ENCODE data around the gene PTGDR2. TPM values are rescaled to one million over a fixed set of nuclear protein-coding genes. Genes with fewer than 3 reads are reported as not detected.

PTGDR2 gene
- total RNA-seq, 2 donors from 2014 or later = 0.34 to 0.46 TPM

GRCh38 chr11:60847281-60847680, 8.5 kb downstream of the PTGDR2 start:
- intact Hi-C loops (cut with DNase I) = no loop called here
- H3K36me3 ChIP-seq = peaks cover 3 to 10% of the 10 kb centered on the region in 2 donors
- TF ChIP-seq POLR2A (IDR thresholded peaks at IDR 0.05) (no peak), CTCF (IDR thresholded peaks at IDR 0.05) (no peak), POLR2AphosphoS5 (IDR thresholded peaks at IDR 0.05) (no peak)

DNA sequence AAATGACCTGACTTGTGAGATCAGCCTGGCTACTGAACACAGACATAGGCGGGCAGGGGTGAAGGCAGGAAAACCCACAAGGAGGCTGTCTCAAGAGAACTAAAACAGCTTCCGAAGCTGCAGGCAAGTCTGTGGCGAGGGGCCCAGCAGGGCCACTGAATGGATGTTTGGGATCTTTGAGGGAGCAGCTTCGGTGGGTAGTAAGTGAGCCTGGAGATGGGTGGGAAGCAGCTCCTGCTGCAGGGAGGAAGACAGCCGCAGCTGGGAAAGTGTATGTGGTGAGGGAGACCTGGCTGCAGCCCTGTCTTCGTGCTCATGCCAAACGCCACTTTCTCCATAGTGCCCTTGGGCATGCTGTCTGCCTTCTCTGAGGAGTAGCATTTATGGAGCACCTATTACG, 10.4 kb downstream of the PTGDR2 start:
- Histone ChIP-seq H3K36me3 (peaks cover 1 to 6% of the 10 kb centered on the region in 2 donors), H3K4me1 (replicated peaks) (peaks cover 22% of the 10 kb centered on the region), H3K4me3 (peak overlapping the region in 1 of 2 donors; percentile 3), H3K27me3 (replicated peaks; ENCODE audit: insufficient read depth) (no peaks in the 10 kb centered on the region), H3K27ac (peak overlapping the region in 1 of 2 donors; percentile 55), H3K9me3 (no peaks in the 10 kb centered on the region)
- DNase-seq (ENCODE audit: low spot score) = no peak
- TF ChIP-seq POLR2AphosphoS5 (IDR thresholded peaks at IDR 0.05) = no peak
- TF ChIP-seq POLR2A (IDR thresholded peaks at IDR 0.05) = no peak
- TF ChIP-seq CTCF (IDR thresholded peaks at IDR 0.05) = no peak
- intact Hi-C loops (cut with DNase I) = no loop called here
- 58% methylated on average over 8 of the region's 8 CpGs for whole genome bisulfite sequencing

More at GRCh38 chr11:60847281-60847680, 8.5 kb downstream of the PTGDR2 start:
- H3K27me3 ChIP-seq (replicated peaks; ENCODE audit: insufficient read depth) = no peaks in the 10 kb centered on the region
- H3K4me3 ChIP-seq = no peak overlapping the region
- peaks cover 22% of the 10 kb centered on the region for H3K4me1 ChIP-seq (replicated peaks)
- H3K9me3 ChIP-seq = no peaks in the 10 kb centered on the region
- no peak for DNase-seq (ENCODE audit: low spot score)
- 69% methylated on average over 13 of the region's 13 CpGs for WGBS
- H3K27ac ChIP-seq = no peak overlapping the region

DNA sequence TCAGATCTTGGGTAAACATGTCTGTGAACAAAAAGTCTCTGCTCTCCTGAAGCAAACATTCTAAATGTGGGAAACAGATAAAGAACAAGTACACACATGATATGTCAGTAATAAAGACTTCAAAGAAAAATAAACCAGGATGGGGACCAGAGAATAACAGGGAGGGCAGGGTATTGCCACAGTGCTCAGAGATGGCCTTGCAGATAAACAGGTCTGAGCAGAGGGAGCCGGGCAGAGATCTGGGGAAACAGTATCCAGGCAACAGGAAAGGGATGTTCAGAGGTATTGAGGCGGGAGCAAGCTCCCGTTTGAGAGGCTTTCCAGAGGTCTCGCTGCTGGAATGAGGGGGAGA, 10.9 kb downstream of the PTGDR2 start:
- Histone ChIP-seq H3K27me3 (replicated peaks; ENCODE audit: insufficient read depth) (no peaks in the 10 kb centered on the region), H3K27ac (peak overlapping the region; percentile 47 to 79), H3K36me3 (peaks cover 0 to 4% of the 10 kb centered on the region in 2 donors), H3K4me3 (no peak overlapping the region), H3K9me3 (no peaks in the 10 kb centered on the region), H3K4me1 (replicated peaks) (peaks cover 22% of the 10 kb centered on the region)
- peak; percentile 74 for DNase-seq (ENCODE audit: low spot score)
- intact Hi-C loops (cut with DNase I) = loop anchor here (5.0 kb wide), 1 partner anchor 32 kb away; no protein-coding TSS in a partner anchor
- 17% methylated on average over 4 of the region's 4 CpGs for WGBS
- TF ChIP-seq POLR2AphosphoS5 (IDR thresholded peaks at IDR 0.05) (peak; percentile 89), CTCF (IDR thresholded peaks at IDR 0.05) (no peak), POLR2A (IDR thresholded peaks at IDR 0.05) (no peak)

DNA sequence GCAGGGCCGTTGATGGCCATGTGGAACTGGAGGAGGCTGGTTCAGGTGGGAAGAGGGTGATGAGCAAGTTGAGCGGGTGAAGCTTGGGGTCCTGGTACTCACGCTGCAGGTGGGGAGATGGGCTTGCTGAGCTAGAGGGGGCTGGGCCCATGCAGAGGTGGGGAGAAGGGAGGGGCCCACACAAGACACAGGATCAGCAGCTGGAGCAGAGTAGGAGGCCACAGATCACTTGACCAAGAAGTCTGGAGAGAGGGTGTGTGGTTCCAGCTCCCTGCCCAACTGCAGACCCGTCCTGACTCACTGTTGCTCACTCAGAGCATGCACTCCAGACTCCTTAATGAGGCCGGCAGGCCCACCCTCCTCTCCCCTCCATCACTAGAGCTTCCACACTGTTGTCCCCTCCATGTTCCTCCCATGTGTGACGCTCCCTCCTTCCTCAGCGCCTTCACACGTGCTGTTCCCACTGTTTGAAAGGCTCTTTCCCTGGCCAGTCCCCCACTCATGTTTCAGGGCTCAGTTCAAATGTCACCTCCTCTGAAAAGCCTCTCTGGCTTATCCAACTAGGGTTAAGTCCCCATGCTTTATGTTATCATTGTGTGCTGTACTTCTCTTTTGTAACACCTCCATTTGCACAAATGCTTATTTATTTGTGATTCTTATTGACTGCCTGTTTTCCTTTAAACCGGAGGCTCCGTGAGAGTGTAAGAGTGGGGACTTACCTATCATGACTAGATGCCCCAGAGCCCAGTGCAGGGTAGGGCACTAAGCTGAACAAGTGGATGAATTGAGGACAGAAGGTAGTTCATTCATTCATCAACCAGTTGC, 11.5 kb downstream of the PTGDR2 start:
- Histone ChIP-seq H3K4me1 (replicated peaks) (peaks cover 22% of the 10 kb centered on the region), H3K4me3 (peak overlapping the region in 1 of 2 donors; percentile 63), H3K36me3 (peaks cover 0 to 4% of the 10 kb centered on the region in 2 donors), H3K27ac (peak overlapping the region; percentile 70 to 79), H3K9me3 (no peaks in the 10 kb centered on the region), H3K27me3 (replicated peaks; ENCODE audit: insufficient read depth) (no peaks in the 10 kb centered on the region)
- WGBS = 45% methylated on average over 10 of the region's 10 CpGs
- intact Hi-C loops (cut with DNase I) = loop anchor here (5.0 kb wide), 1 partner anchor 33 kb away; no protein-coding TSS in a partner anchor
- TF ChIP-seq POLR2AphosphoS5 (IDR thresholded peaks at IDR 0.05) (no peak), POLR2A (IDR thresholded peaks at IDR 0.05) (no peak), CTCF (IDR thresholded peaks at IDR 0.05) (no peak)
- no peak for DNase-seq (ENCODE audit: low spot score)
